Neural progenitor cell (in vitro differentiated cells): ENCODE measurements around the gene GDAP2. TPM values are rescaled to one million over a fixed set of nuclear protein-coding genes. Genes with fewer than 3 reads are reported as not detected.

Experiments used
- DNase-seq: peaks from one replicate; pipeline ENCODE4 v3.0.0-alpha.2; 2016; ENCODE audit warnings: low spot score
- H2AFZ ChIP-seq: fragments of 200-600 bp; sonication (generic); replicated peaks from 2 replicates; pipeline ENCODE4 v1.6.1; 2016; ENCODE audit warnings: antibody characterized with exemption
- H3F3A ChIP-seq: fragments of 200-600 bp; sonication (generic); 2 replicates; pipeline ENCODE4 v1.6.1; 2016; ENCODE audit warnings: antibody characterized with exemption, low read depth
- H3K27ac ChIP-seq: fragments of 200-600 bp; sonication (generic); 2 replicates; pipeline ENCODE4 v1.5.1; 2016; ENCODE audit warnings: mild to moderate bottlenecking
- H3K27me3 ChIP-seq: fragments of 200-600 bp; sonication (generic); 2 replicates; pipeline ENCODE4 v1.6.1; 2016; ENCODE audit warnings: mild to moderate bottlenecking, moderate library complexity
- H3K36me3 ChIP-seq: fragments of 200-600 bp; sonication (generic); 2 replicates; pipeline ENCODE4 v1.5.1; 2016
- H3K4me1 ChIP-seq: fragments of 200-600 bp; sonication (generic); 2 replicates; pipeline ENCODE4 v1.6.1; 2016; ENCODE audit warnings: mixed run types
- H3K4me2 ChIP-seq: fragments of 200-600 bp; sonication (generic); 2 replicates; pipeline ENCODE4 v1.6.1; 2016
- H3K4me3 ChIP-seq: fragments of 200-600 bp; sonication (generic); 2 replicates; pipeline ENCODE4 v1.5.1; 2016
- H3K79me2 ChIP-seq: fragments of 200-600 bp; sonication (generic); 2 replicates; pipeline ENCODE4 v1.6.1; 2016; ENCODE audit warnings: low read depth
- H3K9ac ChIP-seq: fragments of 200-600 bp; sonication (generic); 2 replicates; pipeline ENCODE4 v1.6.1; 2016
- H3K9me3 ChIP-seq: fragments of 200-600 bp; sonication (generic); 2 replicates; pipeline ENCODE4 v1.5.1; 2016; ENCODE audit warnings: low read depth
- H4K20me1 ChIP-seq: fragments of 200-600 bp; sonication (generic); 2 replicates; pipeline ENCODE4 v1.6.1; 2016; ENCODE audit warnings: low read depth
- H3K27ac Mint-ChIP-seq: 3 replicates; pipeline ENCODE4 v1.8.0; 2021; ENCODE audit warnings: mixed read lengths
- H3K27me3 Mint-ChIP-seq: 2 replicates; pipeline ENCODE4 v1.8.0; 2022; ENCODE audit warnings: low read depth, mild to moderate bottlenecking, inconsistent platforms, moderate library complexity, mixed read lengths; ENCODE audit not compliant: insufficient read depth
- H3K36me3 Mint-ChIP-seq: 3 replicates; pipeline ENCODE4 v1.8.0; 2021; ENCODE audit warnings: mixed read lengths
- H3K4me1 Mint-ChIP-seq: 3 replicates; pipeline ENCODE4 v1.8.0; 2021; ENCODE audit warnings: mixed read lengths
- H3K4me3 Mint-ChIP-seq: 3 replicates; pipeline ENCODE4 v1.8.0; 2021; ENCODE audit warnings: mild to moderate bottlenecking, moderate library complexity, mixed read lengths
- H3K9me3 Mint-ChIP-seq: 3 replicates; pipeline ENCODE4 v1.8.0; 2020; ENCODE audit warnings: mixed read lengths
- CTCF ChIP-seq: fragments of 200-600 bp; sonication (generic); IDR thresholded peaks from 2 replicates; pipeline ENCODE4 v1.5.1; 2017; ENCODE audit warnings: antibody characterized with exemption, mild to moderate bottlenecking
- EZH2 ChIP-seq: fragments of 200-600 bp; sonication (generic); IDR thresholded peaks from 2 replicates; pipeline ENCODE4 v1.6.1; 2017; ENCODE audit warnings: antibody characterized with exemption, mild to moderate bottlenecking, moderate library complexity
- EZH2phosphoT487 ChIP-seq: fragments of 200-600 bp; sonication (generic); IDR thresholded peaks from 2 replicates; pipeline ENCODE4 v1.6.1; 2017; ENCODE audit warnings: antibody characterized with exemption
- total RNA-seq: library from RNA; depleted of rRNA; stranded (reverse); fragments of >200 nt; gene quantifications from 2 replicates; pipeline ENCODE4 v1.2.3, GENCODE V29; 2015; ENCODE audit warnings: low replicate concordance

GDAP2 gene
- total RNA-seq, 1 donor from 2014 or later, result 32.0 TPM

GRCh38 chr1:117930484-117930883 lies 1.1 kb upstream of the GDAP2 start:
- H3K79me2 ChIP-seq, result peaks cover 92% of the 10 kb centered on the region
- H3K4me2 ChIP-seq, result peak overlapping the region; percentile 83
- H3K27ac ChIP-seq, result no peak overlapping the region
- H3K36me3 ChIP-seq, result peaks cover 9% of the 10 kb centered on the region
- Mint-ChIP-seq H3K27ac (no peak overlapping the region), H3K36me3 (peaks cover 4% of the 10 kb centered on the region), H3K9me3 (no peaks in the 10 kb centered on the region), H3K27me3 (no peaks in the 10 kb centered on the region), H3K4me1 (peaks cover 24% of the 10 kb centered on the region), H3K4me3 (peak overlapping the region; percentile 95)
- H3F3A ChIP-seq, result peaks cover 6% of the 10 kb centered on the region
- peak overlapping the region; percentile 85 for H3K4me3 ChIP-seq
- TF ChIP-seq EZH2phosphoT487 (no peak), CTCF (no peak), EZH2 (no peak)
- peaks cover 16% of the 10 kb centered on the region for H3K4me1 ChIP-seq
- peak overlapping the region; percentile 81 for H2AFZ ChIP-seq
- peaks cover 20% of the 10 kb centered on the region for H4K20me1 ChIP-seq
- no peaks in the 10 kb centered on the region for H3K27me3 ChIP-seq
- DNase-seq, result peak; percentile 4
- no peaks in the 10 kb centered on the region for H3K9me3 ChIP-seq
- peak overlapping the region; percentile 69 for H3K9ac ChIP-seq

- Mint-ChIP-seq H3K36me3 (peaks cover 4% of the 10 kb centered on the region), H3K27ac (peak overlapping the region; percentile 24), H3K4me3 (peak overlapping the region; percentile 95), H3K27me3 (no peaks in the 10 kb centered on the region), H3K9me3 (no peaks in the 10 kb centered on the region), H3K4me1 (peaks cover 24% of the 10 kb centered on the region)
- Histone ChIP-seq H3K9me3 (no peaks in the 10 kb centered on the region), H3K27me3 (no peaks in the 10 kb centered on the region), H3K4me1 (peaks cover 16% of the 10 kb centered on the region), H3K79me2 (peaks cover 96% of the 10 kb centered on the region), H4K20me1 (peaks cover 20% of the 10 kb centered on the region), H3K36me3 (peaks cover 5% of the 10 kb centered on the region), H3K9ac (peak overlapping the region; percentile 69), H3K4me2 (peak overlapping the region; percentile 83), H3K27ac (no peak overlapping the region), H2AFZ (peak overlapping the region; percentile 81), H3K4me3 (peak overlapping the region; percentile 85), H3F3A (peaks cover 6% of the 10 kb centered on the region)
- TF ChIP-seq EZH2, result no peak
- TF ChIP-seq CTCF, result no peak
- TF ChIP-seq EZH2phosphoT487, result no peak
- DNase-seq, result no peak
Observed at GRCh38 chr1:117930173-117930447, 689 bp upstream of the GDAP2 start.

GRCh38 chr1:117928881-117929342 lies 509 bp downstream of the GDAP2 start:
- peak overlapping the region; percentile 95 for H2AFZ ChIP-seq
- H3K9me3 Mint-ChIP-seq, result no peaks in the 10 kb centered on the region

More at GRCh38 chr1:117928881-117929342, 509 bp downstream of the GDAP2 start:
- Histone ChIP-seq H3K4me3 (peak overlapping the region; percentile 85), H4K20me1 (peaks cover 20% of the 10 kb centered on the region), H3K36me3 (no peaks in the 10 kb centered on the region), H3K79me2 (peaks cover 96% of the 10 kb centered on the region), H3K4me2 (peak overlapping the region; percentile 83), H3K9me3 (no peaks in the 10 kb centered on the region), H3K27me3 (no peaks in the 10 kb centered on the region), H3K27ac (peak overlapping the region; percentile 51), H3K9ac (peak overlapping the region; percentile 68), H3F3A (peaks cover 6% of the 10 kb centered on the region), H3K4me1 (peaks cover 16% of the 10 kb centered on the region)
- peak overlapping the region; percentile 95 for H3K4me3 Mint-ChIP-seq
- no peaks in the 10 kb centered on the region for H3K27me3 Mint-ChIP-seq
- DNase-seq, result peak; percentile 82
- H3K36me3 Mint-ChIP-seq, result peaks cover 5% of the 10 kb centered on the region
- H3K4me1 Mint-ChIP-seq, result peaks cover 24% of the 10 kb centered on the region
- TF ChIP-seq EZH2phosphoT487, result no peak
- TF ChIP-seq CTCF, result peak; percentile 32
- H3K27ac Mint-ChIP-seq, result no peak overlapping the region
